ENCODE results near the gene XG. TPM values are rescaled to one million over a fixed set of nuclear protein-coding genes. Genes with fewer than 3 reads are reported as not detected.
"Not testable (repeated sequence)": the region's sequence is repeated elsewhere in the genome, so short reads cannot be mapped to it uniquely, and the experiment has no call there.

The XG gene
- polyA plus RNA-seq, 1 experiment: 0.06 TPM

DNA sequence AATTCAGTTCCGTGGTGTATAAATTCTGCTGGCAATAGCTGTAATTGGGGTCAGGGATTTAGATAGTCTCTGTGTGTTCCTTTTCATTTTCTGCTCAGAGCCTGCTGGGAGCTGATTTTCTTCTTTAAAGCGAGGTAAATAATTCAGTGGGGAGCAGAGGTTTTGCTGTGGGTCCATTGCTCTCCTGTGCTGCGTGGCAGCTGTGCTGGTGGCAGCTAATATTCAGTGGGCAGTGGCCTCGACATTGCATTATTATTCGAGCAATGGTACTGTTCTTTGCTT, 13.7 kb downstream of the XG start:
- ChIA-PET CTCF (no interaction called here), POLR2A (no interaction called here)
- Histone ChIP-seq H3K27me3 (ENCODE audit: control insufficient read depth, insufficient read depth, low read length) (no peaks in the 10 kb centered on the region), H3K36me3 (ENCODE audit: control insufficient read depth, insufficient read depth, low read length) (no peaks in the 10 kb centered on the region), H3K4me3 (ENCODE audit: low read depth, low read length) (no peak overlapping the region)
- no peak for DNase-seq (ENCODE audit: low read depth)
- TF ChIP-seq, protein P1, sequence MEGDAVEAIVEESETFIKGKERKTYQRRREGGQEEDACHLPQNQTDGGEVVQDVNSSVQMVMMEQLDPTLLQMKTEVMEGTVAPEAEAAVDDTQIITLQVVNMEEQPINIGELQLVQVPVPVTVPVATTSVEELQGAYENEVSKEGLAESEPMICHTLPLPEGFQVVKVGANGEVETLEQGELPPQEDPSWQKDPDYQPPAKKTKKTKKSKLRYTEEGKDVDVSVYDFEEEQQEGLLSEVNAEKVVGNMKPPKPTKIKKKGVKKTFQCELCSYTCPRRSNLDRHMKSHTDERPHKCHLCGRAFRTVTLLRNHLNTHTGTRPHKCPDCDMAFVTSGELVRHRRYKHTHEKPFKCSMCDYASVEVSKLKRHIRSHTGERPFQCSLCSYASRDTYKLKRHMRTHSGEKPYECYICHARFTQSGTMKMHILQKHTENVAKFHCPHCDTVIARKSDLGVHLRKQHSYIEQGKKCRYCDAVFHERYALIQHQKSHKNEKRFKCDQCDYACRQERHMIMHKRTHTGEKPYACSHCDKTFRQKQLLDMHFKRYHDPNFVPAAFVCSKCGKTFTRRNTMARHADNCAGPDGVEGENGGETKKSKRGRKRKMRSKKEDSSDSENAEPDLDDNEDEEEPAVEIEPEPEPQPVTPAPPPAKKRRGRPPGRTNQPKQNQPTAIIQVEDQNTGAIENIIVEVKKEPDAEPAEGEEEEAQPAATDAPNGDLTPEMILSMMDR (IDR thresholded peaks at IDR 0.05; ENCODE audit: insufficient read depth, low read depth, low read length): no peak

DNA sequence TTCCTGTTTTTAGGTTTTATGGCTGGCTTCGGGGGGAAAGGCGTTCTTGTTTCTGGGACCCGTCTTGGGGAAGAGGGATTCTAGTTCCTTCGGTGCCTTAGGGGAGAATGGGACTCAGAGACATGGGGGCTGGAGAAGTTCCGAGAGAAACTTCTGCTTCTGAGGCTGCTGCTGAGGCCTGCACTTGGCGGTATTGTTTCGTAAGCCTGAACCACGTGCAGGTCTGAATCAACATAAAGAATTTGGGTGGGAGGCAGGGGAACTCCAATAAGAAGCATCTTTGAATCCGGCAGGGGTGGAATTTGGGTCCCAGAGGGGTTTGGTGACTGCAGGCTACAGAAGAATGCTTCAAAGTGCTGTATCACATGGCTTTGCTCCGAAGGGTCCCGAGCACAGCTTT, 15.1 kb downstream of the XG start:
- no peaks in the 10 kb centered on the region for H3K27me3 ChIP-seq (ENCODE audit: control insufficient read depth, insufficient read depth, low read length)
- ChIA-PET POLR2A (no interaction called here), CTCF (no interaction called here)
- no peak overlapping the region for H3K4me3 ChIP-seq (ENCODE audit: low read depth, low read length)
- TF ChIP-seq, protein P1 (IDR thresholded peaks at IDR 0.05; ENCODE audit: insufficient read depth, low read depth, low read length): no peak
- DNase-seq (ENCODE audit: low read depth): no peak
- no peaks in the 10 kb centered on the region for H3K36me3 ChIP-seq (ENCODE audit: control insufficient read depth, insufficient read depth, low read length)

DNA sequence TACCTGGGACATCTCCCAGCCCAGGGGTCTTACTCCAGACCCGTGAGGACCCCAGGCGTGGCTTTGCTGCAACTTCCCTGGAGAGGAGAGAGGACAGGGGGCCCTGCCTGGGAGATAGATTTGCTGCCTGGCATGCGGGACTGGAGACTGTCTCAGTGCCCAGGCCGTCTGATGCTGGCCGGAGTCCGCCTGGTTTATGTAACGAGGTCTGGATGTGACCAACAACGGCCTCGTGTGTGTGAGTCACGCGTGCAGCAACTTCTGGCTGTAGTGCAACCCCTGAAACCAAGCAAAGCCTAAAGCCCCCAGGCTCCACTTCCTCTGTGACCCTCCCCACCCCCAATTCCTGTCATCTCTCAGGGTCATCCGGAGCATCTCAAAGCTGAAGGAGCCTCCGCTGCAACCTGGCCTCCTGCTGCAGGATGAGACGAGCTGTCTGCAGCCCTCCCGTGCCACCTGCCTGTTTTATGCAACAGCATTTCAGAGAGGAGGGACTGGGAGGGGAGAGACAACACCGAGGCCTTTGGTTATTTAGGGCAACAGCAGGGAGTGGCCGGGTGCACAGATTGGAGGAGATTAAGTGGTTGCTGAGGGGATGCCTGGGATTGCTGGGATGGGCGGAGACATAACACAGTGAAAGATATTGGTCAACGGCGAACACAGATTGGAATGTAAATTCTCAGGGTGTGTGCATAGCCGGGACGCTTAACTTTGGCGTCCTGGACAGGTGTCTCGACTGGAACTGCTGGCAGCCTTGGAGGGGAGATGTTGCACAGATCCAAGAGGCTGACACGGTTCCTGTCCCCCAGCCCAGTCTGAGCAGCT, 16.0 kb downstream of the XG start:
- ChIA-PET CTCF (no interaction called here), POLR2A (no interaction called here)
- Histone ChIP-seq H3K4me3 (ENCODE audit: low read depth, low read length) (no peak overlapping the region), H3K36me3 (ENCODE audit: control insufficient read depth, insufficient read depth, low read length) (no peaks in the 10 kb centered on the region), H3K27me3 (ENCODE audit: control insufficient read depth, insufficient read depth, low read length) (no peaks in the 10 kb centered on the region)
- no peak for DNase-seq (ENCODE audit: low read depth)
- TF ChIP-seq, protein P1 (IDR thresholded peaks at IDR 0.05; ENCODE audit: insufficient read depth, low read depth, low read length): no peak

DNA sequence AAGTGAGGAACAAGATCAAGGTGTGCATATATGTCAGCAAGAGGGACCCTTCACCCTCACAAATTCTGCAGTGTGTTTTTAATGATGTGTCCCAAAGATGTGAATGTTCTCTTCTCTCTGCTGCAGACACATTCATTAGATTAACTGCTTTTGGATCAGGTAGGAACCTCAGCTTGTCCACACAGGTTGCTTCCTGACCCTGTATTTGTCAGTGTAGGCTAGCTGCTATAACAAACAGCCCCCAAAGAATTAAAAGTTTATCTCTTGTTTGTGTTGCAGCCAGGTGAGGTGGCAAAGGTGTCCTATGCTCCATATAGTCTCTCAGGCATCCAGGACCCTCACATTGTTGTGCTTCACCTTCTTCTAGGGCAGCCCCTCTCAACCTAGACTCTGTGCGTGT, 17.8 kb downstream of the XG start:
- ChIA-PET POLR2A (no interaction called here), CTCF (no interaction called here)
- Histone ChIP-seq H3K4me3 (ENCODE audit: low read depth, low read length) (no peak overlapping the region), H3K36me3 (ENCODE audit: control insufficient read depth, insufficient read depth, low read length) (no peaks in the 10 kb centered on the region), H3K27me3 (ENCODE audit: control insufficient read depth, insufficient read depth, low read length) (no peaks in the 10 kb centered on the region)
- no peak for DNase-seq (ENCODE audit: low read depth)
- TF ChIP-seq, protein P1 (IDR thresholded peaks at IDR 0.05; ENCODE audit: insufficient read depth, low read depth, low read length): no peak

DNA sequence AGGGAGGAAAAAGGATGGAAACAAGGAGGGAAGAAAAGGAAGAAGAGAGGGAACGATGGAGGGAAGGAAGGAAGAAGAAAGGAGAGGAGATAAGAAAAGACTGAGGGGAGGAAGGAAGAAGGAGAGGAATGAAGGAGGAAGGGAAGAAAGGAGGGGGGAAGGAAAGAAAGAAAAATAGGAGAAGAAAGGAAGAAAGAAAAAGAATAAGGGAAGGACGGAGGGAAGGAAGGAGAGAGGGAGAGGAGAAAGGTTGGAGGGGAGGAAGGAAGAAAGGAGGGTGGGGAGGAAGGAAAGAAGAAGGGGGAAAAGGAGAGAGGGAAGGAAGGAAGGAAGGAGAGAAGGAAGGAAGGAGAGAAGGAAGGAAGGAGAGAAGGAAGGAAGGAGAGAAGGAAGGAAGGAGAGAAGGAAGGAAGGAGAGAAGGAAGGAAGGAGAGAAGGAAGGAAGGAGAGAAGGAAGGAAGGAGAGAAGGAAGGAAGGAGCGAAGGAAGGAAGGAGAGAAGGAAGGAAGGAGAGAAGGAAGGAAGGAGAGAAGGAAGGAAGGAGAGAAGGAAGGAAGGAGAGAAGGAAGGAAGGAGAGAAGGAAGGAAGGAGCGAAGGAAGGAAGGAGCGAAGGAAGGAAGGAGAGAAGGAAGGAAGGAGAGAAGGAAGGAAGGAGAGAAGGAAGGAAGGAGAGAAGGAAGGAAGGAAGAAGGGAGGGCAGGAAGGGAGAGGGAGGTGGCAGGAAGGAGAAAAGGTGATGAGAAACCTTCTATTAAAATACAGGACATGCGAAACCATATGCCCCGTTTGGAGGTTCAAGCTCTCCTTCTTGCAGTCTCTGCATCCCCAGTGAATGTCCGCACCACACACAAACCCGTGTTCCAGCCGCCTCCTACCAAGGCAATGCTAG, 21.6 kb downstream of the XG start:
- CTCF ChIA-PET; DNase-seq (ENCODE audit: low read depth); H3K36me3 ChIP-seq (ENCODE audit: control insufficient read depth, insufficient read depth, low read length); H3K27me3 ChIP-seq (ENCODE audit: control insufficient read depth, insufficient read depth, low read length); POLR2A ChIA-PET; H3K4me3 ChIP-seq (ENCODE audit: low read depth, low read length): not testable (repeated sequence)
